CD4-positive, alpha-beta T cell treated with Interleukin-21 for 1 hour (primary cell): ENCODE measurements around the gene TRAF5.
"Not testable (repeated sequence)": the region's sequence is repeated elsewhere in the genome, so short reads cannot be mapped to it uniquely, and the experiment has no call there.

ENCODE experiments used
- DNase-seq: peaks from one replicate; pipeline ENCODE4 v3.0.0-alpha.2; 2020

The TRAF5 gene

DNA sequence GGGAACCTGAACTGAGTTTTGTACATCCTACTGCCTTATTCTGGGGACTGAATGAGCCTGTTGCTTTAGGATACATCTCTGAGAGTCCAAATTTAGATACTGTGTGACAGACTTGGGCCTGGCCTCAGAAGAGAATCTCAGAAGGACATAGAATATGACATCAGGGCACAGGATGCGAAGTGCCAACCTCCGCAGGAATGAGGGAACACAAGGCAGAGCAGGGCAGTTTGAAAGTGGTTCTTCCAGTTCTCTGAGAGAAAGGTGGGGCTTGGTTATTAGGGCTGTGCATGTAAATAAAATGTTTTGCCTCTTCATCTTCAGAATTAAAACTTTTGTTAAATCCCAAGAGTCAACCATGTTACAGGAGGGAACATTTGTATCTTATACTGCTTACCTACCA lies 23.1 kb downstream of the TRAF5 start:
- no peak for DNase-seq

DNA sequence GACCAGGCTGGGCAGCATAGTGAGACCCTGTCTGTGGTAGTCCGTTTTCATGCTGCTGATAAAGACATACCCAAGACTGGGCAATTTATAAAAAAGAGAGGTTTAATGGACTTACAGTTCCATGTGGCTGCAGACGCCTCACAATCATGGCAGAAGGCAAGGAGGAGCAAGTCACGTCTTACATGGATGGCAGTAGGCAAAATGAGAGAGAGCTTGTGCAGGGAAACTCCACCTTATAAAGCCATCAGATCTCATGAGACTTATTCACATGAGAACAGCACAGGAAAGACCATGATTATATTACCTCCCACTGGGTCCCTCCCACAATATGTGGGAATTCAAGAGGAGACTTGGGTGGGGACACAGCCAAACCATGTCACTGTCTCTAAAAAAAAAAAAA lies 25.4 kb downstream of the TRAF5 start:
- DNase-seq, result not testable (repeated sequence)

DNA sequence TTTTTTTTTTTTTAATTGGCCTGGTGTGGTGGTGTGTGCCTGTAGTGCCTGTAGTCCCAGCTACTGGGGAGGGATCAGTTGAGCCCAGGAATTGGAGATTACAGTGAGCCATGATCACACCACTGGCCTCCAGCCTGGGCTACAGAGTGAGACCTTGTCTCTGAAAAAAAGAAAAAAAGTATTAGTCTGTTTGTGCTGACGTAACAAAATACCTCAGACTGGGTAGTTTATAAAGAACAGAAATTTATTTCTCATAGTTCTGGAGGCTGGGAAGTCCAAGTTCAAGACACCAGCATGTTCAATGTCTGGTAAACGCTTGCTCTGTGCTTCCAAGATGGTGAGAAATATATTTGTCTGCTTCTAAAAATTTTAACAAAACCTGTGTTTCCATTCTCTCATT lies 25.8 kb downstream of the TRAF5 start:
- no peak for DNase-seq

DNA sequence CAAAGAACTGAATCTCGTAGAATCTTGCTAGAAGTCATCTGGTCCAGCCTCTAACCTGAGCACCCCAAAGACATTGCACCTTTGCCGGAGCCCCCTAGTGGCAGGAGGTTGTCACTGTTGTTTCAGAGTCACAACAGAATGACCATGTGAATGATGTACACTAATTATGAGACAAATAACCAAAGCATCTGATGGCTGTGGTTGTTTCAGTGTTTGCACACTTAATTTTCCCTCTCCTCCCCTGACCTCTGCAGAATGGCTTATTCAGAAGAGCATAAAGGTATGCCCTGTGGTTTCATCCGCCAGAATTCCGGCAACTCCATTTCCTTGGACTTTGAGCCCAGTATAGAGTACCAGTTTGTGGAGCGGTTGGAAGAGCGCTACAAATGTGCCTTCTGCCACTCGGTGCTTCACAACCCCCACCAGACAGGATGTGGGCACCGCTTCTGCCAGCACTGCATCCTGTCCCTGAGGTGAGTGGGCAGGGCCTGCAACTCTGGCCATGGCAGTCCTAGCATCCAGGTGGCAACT lies 26.4 kb downstream of the TRAF5 start:
- peak; percentile 64 for DNase-seq

DNA sequence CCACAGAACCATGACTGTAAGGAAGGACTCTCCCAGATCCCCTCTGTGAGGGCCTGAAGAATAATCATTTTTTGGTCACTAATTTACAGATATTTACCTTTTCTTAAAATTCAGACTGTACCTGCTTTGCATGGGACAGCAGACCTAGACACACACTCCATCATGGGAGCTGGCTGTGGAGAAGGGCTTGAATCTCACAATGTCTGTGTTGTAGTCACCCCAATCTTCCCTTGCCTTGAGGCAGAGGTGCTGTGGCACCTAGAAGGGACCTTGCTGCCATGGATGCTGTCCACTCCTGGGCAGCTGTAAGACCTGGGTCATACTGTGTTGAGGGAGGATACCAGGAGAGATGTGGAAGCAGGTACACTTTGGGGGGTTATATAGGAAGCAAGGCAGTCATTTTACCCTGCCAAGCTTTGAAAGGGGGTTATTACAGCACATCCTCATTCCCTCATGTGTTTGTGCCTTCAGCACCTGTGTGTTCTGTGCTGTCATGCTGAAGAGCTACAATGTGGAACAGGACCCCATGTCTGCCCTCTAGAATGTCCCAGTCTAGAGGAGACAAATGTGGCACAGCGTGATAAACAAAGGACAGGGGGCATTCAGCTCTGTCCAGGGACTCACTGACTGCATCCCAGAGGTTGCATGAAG lies 27.1 kb downstream of the TRAF5 start:
- no peak for DNase-seq

DNA sequence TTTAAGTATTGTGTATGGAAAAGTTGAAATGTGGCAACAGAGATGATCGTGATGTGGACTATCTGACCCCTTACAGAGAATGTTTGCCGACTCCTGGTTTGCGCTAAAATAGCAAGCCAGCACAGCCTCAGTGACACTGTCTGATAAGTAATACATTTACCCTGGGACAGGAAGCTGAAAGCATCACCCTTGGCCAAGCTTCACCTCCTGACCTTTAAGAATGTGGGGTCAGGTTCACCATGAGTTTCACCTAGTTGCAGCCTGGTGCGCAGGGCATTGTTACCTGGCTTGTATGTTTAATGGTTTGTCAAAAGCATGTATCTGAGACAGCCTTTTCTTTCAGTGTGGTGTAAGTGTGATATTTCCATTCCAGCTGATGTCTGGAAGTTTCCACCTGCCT lies 29.2 kb downstream of the TRAF5 start:
- DNase-seq, result no peak

DNA sequence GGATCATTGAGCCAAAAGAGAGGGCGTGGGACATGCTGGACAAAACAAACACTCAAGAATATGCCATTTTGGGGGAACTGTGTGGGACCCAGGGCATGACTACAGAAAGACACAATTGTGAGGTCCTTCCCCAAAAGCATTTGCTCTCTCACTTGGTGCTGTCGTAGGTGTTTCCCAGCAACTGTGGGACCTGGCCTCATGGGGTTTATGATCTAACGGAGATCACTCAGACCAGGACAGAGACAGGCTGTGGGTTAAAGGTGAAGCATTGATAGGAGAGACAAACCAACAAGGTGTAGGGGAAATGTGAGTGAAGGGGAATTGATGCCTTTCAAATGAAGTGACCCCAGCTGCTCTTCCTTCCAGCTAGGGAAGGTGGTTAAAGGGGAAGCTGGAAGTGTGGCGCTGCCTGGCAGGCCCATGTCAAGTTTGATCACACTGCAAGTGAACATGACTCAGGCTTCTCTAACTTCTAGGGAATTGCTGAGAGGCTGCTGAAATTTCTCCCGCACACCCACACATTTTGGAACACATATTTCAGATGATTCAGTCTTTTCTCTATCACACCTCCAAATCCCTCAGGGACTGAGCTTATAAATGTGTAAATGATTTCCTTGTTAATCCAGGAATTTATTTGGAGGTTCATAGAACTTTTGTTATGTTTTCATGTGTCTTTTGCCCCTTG lies 30.2 kb downstream of the TRAF5 start:
- no peak for DNase-seq

DNA sequence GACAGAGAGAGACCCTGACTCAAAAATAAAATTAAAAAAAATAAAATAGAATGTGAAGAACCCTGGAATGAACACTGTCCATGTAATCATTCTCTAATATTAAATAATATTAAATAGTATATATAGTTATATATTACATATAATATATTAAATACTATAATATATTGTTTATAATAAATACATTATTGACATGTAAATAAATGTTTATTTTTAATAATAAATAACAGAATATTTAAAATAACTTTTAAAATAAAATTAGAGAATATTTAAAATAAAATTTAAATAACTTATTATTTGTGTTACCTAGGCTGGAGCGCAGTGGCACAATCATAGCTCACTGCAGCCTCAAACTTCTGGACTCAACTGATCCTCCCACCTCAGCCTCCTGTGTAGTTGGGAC lies 32.1 kb downstream of the TRAF5 start:
- DNase-seq, result no peak

DNA sequence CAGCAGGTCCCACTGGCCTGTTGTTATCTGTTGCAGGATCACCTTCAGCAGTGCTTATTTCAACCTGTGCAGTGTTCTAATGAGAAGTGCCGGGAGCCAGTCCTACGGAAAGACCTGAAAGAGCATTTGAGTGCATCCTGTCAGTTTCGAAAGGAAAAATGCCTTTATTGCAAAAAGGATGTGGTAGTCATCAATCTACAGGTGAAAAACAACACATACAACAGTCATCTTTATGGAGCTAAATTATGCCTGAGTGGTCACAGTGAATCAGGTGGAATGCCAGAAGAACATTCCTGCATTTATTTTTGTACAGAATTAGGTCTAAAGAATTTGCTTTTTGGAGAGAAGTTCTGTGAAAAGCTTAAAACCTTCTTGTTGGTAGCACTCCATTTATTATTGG lies 33.2 kb downstream of the TRAF5 start:
- DNase-seq, result no peak

DNA sequence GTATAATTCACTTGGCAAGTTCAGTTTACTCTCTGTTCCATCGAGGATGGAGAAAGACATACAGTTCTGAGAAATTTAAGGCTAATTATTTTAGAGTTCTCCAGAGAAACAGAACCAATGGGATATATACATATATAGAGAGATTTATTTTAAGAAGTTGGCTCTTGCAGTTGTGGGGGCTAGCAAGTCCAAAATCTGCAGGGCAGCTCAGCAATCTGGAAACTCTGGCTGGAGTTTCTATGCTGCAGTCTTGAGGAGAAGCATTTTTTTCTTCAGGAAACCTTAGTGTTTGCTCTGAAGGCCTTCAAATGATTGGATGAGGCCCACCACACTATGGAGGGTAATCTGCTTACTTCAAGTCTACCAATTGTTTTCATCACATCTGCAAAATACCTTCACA lies 34.6 kb downstream of the TRAF5 start:
- no peak for DNase-seq

DNA sequence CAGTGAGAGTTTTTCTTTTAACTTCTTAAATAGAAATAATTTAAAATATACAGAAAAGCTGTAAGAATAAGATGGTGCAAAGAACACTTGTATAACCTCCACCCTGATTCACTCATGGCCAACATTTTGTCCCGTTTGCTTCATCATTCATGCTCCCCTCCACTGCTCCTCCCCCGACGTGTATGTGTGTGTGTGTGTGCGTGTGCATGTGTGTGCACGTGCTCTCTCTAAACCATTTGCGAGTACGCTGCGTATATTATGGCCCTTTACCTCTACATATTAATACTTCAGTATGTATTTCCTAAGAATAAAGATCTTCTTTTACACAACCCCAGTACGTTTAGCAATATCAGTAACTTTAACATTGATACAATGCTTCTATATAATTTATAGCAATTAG lies 43.0 kb downstream of the TRAF5 start:
- DNase-seq, result no peak

DNA sequence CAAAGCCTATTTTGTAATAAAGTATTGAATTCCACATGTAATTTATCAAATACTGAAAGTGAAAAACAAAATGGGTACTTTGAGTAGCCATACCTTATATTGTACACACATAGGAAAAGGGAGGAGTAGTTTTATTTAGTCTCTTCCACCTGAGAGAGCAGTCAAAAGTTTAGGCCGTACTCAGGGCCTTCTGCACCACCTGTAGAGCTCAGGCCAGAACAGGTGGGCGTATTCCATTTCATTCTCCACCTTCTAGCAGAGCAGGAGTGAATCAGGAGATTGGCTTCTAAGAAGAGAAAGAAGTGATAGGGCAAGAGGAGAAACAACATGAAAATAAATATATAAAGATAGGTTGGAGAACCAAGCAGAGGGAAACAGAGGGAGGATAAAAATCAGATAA lies 44.0 kb downstream of the TRAF5 start:
- no peak for DNase-seq

DNA sequence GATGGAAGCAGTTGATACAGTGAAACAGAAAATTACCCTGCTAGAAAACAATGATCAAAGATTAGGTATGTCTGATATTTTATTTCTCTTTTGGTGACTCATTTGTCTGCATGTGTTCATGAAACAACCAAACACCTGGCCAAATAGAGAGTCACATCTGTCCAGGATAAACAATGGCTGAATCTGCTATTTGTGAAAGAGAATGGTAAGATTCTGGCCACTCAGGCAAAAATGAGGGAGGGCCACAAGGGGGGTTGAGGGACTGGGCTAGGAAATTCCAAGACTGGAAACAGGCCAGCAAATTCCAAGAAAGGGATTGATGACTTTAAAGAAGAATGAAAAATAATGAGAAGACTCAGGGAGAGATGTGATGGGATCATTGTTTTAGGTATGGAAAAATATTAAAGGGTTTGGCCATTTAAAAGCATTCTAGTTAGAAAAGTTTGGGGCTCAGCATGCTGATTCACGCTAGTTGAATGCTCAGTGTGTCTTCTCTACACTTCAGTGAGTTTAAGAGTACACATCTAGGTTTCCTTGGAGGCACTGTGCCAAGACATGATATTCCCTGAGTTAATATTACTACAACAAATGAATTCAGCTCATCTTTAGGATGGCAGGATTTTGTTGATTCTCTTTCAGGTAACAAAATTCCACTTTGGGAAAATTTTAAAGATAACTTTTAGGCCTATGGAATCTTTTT lies 44.9 kb downstream of the TRAF5 start:
- no peak for DNase-seq

DNA sequence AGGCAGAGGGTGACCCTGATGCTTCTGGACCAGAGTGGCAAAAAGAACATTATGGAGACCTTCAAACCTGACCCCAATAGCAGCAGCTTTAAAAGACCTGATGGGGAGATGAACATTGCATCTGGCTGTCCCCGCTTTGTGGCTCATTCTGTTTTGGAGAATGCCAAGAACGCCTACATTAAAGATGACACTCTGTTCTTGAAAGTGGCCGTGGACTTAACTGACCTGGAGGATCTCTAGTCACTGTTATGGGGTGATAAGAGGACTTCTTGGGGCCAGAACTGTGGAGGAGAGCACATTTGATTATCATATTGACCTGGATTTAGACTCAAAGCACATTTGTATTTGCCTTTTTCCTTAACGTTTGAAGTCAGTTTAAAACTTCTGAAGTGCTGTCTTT lies 45.8 kb downstream of the TRAF5 start:
- no peak for DNase-seq

DNA sequence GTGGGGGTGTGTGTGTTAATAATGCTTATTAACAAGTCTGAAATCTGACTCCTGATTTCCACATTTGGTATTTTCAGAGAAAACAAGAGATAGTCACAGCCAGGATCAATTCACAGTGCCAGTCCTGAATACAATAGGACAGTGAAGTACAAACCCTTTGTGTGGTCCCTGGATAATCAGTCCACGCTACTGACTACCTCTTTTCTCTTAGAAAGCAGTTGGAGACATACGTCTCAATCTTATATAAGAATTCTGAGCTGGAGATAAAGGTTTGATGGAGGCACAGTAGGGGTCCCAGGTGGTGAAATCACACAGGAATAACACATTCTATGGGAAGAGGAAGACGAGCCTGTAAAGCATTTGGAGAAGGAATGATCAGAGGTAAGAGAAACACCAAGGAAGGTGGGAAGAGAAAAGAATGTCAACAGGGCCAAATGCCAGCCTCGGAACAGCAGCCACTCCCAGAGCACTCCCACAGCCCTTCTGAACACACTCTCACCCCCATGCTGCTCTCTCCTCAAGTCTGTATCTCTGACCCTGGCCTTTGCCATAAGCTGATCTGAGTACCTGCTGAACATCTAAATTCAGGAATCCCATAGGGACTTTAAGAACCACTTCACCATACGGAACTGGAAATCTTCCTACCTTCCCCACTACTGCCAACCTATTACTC lies 48.6 kb downstream of the TRAF5 start:
- DNase-seq, result no peak

DNA sequence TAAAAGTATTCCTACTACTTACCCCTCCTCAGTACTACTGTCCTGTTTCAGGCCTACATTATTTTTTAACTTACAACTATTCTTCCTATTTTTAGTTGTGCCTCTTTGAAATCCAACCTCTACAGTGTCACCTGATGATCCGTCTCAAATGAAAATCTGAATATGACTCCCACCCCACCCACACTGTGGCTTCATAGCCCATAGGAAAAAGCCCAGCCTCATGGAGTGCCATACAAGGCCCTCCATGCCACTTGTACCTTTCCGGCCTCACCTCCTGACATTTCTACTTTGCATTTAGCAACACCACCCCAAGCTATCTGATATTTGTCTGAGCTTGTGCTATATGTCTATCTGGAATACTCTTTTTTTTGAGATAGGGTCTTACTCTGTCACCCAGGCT lies 49.3 kb downstream of the TRAF5 start:
- no peak for DNase-seq

DNA sequence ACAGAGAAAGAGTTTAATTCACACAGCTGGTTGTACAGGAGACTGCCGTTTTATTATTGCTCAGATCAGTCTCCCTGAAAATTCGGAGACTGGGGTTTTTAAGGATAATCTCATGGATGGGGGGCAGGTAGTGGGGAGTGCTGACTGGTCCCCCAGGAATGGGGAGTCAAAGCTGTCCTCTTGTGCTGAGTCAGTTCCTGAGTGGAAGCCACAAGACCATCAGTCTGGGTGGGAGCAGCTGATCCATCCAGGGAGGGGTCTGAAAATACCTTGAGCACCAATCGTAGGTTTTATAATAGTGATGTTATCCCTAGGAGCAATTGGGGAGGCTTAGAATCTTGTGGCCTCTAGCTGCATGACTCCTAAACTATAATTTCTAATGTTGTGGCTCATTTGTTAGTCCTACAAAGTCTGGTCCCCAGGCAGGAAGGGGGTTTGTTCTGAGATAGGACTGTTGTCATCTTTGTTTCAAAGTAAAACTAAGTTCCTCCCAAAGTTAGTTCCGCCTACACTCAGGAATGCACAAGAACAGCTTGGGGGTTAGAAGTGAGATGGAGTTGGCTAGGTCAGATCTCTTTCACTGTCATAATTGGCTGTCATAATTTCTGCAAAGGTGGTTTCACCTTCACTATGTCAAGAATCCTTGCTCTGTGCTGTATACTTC lies 50.3 kb downstream of the TRAF5 start:
- no peak for DNase-seq

DNA sequence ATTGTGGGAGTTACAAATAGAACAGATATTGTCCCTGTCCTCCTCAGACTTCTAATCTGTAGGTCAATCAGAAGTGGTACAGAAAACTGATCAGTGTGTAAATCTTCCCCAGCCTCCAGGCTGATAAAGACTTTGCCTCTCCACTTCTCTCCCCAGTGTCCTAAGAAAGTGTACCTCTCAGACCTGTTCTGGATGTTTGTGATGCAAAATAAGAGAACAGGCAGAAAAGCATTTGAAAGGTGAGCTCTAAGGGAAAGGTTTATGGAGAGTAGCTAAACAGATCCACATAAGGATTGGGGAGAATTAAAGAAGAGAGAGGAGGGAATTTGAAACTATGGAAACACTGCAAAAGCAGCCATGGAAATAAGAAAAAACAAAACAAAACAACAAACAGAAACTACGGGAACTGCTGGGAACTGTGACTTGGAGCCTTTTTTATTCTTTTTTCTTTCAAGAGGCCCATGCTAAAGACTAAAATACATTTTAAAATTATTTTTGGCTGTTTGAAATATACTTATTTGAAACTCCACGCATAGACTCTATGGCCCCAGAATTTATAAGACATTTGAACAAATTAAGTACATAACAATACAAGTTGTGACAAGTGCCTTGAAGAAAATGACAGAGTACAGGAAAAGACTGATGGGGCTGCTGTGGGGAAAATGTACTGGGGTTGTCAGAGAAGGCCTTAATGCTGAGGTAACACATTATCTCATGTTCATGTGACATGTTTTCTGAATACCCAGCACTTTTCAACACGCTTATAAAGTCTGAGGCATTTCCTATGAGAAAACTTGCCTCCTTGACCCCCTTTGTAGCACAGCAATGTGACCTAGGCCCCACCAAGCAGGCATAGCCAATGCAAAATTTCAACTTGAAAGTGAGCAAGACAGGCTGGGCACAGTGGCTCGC lies 51.2 kb downstream of the TRAF5 start:
- DNase-seq, result no peak

DNA sequence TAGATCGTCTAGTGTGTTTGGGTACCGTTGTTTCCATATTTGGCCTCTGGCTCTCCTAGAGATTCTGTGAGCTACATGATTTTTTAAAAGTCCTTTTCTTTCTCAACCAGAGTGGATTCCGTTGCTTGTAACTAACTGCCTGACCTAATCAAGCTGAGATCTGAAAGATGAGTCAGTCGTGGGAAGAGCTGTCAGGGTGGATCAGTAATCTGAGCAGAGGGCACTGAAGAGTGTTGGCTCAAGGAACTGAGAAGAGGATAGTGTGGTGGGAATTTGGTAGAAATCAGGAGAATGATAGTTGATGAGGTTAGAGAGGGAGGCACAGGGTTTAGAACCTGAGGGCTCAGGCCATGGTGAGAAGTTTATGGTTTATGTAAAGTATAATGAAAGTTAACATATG lies 52.2 kb downstream of the TRAF5 start:
- DNase-seq, result no peak

DNA sequence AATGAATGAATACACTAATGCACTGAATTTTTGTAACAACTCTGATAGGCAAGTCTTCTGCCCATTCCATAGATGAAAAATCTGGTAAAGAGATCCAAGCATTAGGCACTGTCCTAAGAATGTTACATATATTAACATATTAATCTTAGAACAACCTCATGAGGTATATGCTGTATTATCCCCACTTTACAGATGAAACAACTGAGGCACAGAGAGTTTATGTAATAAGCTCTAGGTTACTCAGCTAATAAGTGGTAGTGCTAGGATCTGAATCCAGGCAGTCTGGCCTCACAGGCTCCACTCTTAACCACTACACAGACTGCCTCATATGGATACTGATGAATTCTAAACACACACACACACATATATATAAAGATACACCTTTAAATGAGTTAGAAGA lies 52.8 kb downstream of the TRAF5 start:
- DNase-seq, result no peak

DNA sequence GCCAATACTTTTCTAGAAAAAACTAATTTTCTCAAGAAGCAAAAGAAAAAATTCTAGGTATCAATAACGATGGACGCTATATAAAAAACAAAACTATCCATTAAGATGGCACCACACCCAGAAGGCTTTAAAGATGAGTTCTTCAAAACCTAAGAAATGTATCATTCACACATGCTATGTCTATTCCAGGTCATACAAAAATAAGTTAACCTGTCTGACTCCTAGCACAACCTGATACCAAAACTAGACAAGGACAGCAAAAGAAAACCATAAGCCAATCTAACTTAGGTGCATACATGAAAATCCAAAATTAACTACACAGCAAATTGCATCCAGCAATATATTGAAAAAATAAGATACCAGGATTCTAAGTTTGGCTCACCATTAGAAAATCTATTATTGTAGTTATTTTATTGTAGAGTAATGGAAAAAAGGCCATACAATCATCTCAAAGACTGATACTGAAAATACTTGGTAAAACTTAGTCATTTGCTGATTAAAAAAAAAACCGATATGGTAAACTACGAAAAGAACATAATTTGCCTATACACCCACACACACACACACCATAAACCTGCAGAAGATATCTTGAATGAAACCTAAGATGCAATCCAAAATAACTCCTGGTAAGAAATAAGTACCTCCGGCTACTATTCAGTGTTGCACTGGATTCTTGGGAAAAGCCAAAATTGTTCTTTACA lies 55.0 kb downstream of the TRAF5 start:
- no peak for DNase-seq
